Neuronal stem cell (in vitro differentiated cells): ENCODE results near the gene RHOU.

Experiments used
- DNase-seq: peaks from one replicate; pipeline ENCODE4 v3.0.0-alpha.2; 2013; ENCODE audit warnings: low spot score
- H2AFZ ChIP-seq: one replicate; pipeline ENCODE4 v1.6.1; 2013; ENCODE audit warnings: mild to moderate bottlenecking, low read length, inconsistent platforms
- H2AK5ac ChIP-seq: 2 replicates; pipeline ENCODE4 v1.6.1; 2013; ENCODE audit warnings: low read depth, mild to moderate bottlenecking, inconsistent platforms, low read length, moderate library complexity, mixed read lengths
- H2BK120ac ChIP-seq: 2 replicates; pipeline ENCODE4 v1.6.1; 2013; ENCODE audit warnings: low read depth, mild to moderate bottlenecking, inconsistent platforms, low read length, moderate library complexity, mixed read lengths
- H2BK12ac ChIP-seq: one replicate; pipeline ENCODE4 v1.6.1; 2013; ENCODE audit warnings: low read length, inconsistent platforms
- H2BK15ac ChIP-seq: 2 replicates; pipeline ENCODE4 v1.6.1; 2013; ENCODE audit warnings: mild to moderate bottlenecking, low read length, inconsistent platforms, mixed read lengths
- H2BK5ac ChIP-seq: one replicate; pipeline ENCODE4 v1.6.1; 2013; ENCODE audit warnings: inconsistent platforms, mild to moderate bottlenecking, low read length, moderate library complexity
- H3K14ac ChIP-seq: one replicate; pipeline ENCODE4 v1.6.1; 2013; ENCODE audit warnings: low read length, inconsistent platforms
- H3K18ac ChIP-seq: 2 replicates; pipeline ENCODE4 v1.6.1; 2013; ENCODE audit warnings: low read length, inconsistent platforms
- H3K23ac ChIP-seq: 2 replicates; pipeline ENCODE4 v1.6.1; 2013; ENCODE audit warnings: low read depth, mild to moderate bottlenecking, mixed read lengths, low read length, inconsistent platforms; ENCODE audit not compliant: poor library complexity
- H3K27ac ChIP-seq: replicated peaks from 3 replicates; pipeline ENCODE4 v1.5.1; 2013; ENCODE audit warnings: low read length, inconsistent platforms
- H3K27me3 ChIP-seq, 3 experiments: 2 replicates each; pipeline ENCODE4 v1.6.1; 2013; ENCODE audit warnings: low read length in 3 of 3, mild to moderate bottlenecking in 2 of 3, inconsistent platforms in 1 of 3, low read depth in 1 of 3, mixed read lengths in 1 of 3, moderate library complexity in 1 of 3; ENCODE audit not compliant: control insufficient read depth in 3 of 3, insufficient read depth in 3 of 3
- H3K36me3 ChIP-seq, 2 donors: replicated peaks in 1 of 2; 2 replicates each; pipeline ENCODE4 v1.6.1; 2013; ENCODE audit warnings: low read length in 2 of 2; ENCODE audit not compliant: control insufficient read depth in 2 of 2, insufficient read depth in 2 of 2
- H3K4ac ChIP-seq: 2 replicates; pipeline ENCODE4 v1.6.1; 2013; ENCODE audit warnings: inconsistent platforms, mild to moderate bottlenecking, low read length, moderate library complexity
- H3K4me1 ChIP-seq, 2 donors: 1 replicate in 1 of 2; 2 replicates in 1 of 2; pipeline ENCODE4 v1.6.1; 2013; ENCODE audit warnings: low read length in 2 of 2, low read depth in 1 of 2; ENCODE audit not compliant: control insufficient read depth in 2 of 2, insufficient read depth in 1 of 2
- H3K4me2 ChIP-seq: one replicate; pipeline ENCODE4 v1.6.1; 2013; ENCODE audit warnings: mild to moderate bottlenecking, low read length, inconsistent platforms; ENCODE audit not compliant: insufficient read depth, poor library complexity, severe bottlenecking
- H3K4me3 ChIP-seq, 2 donors: 2 replicates each; pipeline ENCODE4 v1.5.1; 2013; ENCODE audit warnings: low read length in 2 of 2, mild to moderate bottlenecking in 2 of 2, inconsistent platforms in 1 of 2, moderate library complexity in 1 of 2
- H3K79me1 ChIP-seq: one replicate; pipeline ENCODE4 v1.6.1; 2013; ENCODE audit warnings: low read depth, mild to moderate bottlenecking, inconsistent platforms, low read length, moderate library complexity
- H3K9ac ChIP-seq: one replicate; pipeline ENCODE4 v1.6.1; 2013; ENCODE audit warnings: mild to moderate bottlenecking, low read depth, low read length, inconsistent platforms; ENCODE audit not compliant: poor library complexity
- H3K9me3 ChIP-seq, 2 donors: replicated peaks in 1 of 2; 2 replicates each; pipeline versions ENCODE3 to v1.6.1; 2013; ENCODE audit warnings: low read length in 2 of 2, mild to moderate bottlenecking in 2 of 2, inconsistent platforms in 1 of 2, low read depth in 1 of 2, mixed read lengths in 1 of 2, moderate library complexity in 1 of 2; ENCODE audit not compliant: control insufficient read depth in 2 of 2, insufficient read depth in 1 of 2
- H4K8ac ChIP-seq: one replicate; pipeline ENCODE4 v1.6.1; 2013; ENCODE audit warnings: low read depth, mild to moderate bottlenecking, inconsistent platforms, low read length, moderate library complexity
- H4K91ac ChIP-seq: one replicate; pipeline ENCODE4 v1.6.1; 2013; ENCODE audit warnings: low read length, low read depth, mild to moderate bottlenecking, inconsistent platforms; ENCODE audit not compliant: poor library complexity
- WGBS, 2 donors: extraction: QIAGEN DNeasy Blood & Tissue Kit; methylation state at CpG; one replicate each; pipeline ENCODE4 v1.1.7; 2013; ENCODE audit warnings: missing lambda C conversion rate in 2 of 2, mixed read lengths in 1 of 2; ENCODE audit not compliant: insufficient read length in 2 of 2, insufficient replicate concordance in 1 of 2; ENCODE audit errors: extremely low coverage in 2 of 2; 5-methylcytosine and 5-hydroxymethylcytosine counted together

RHOU gene

GRCh38 chr1:228763561-228763960 lies 28.3 kb downstream of the RHOU start:
- no peaks in the 10 kb centered on the region for H3K4me1 ChIP-seq
- H3K27ac ChIP-seq = no peak overlapping the region
- no peaks in the 10 kb centered on the region for H3K36me3 ChIP-seq
- peaks cover 0 to 2% of the 10 kb centered on the region in 2 donors for H3K9me3 ChIP-seq
- H2BK15ac ChIP-seq = no peak overlapping the region
- H3K23ac ChIP-seq = no peak overlapping the region
- no peak overlapping the region for H2AFZ ChIP-seq
- no peak for DNase-seq
- H3K4me2 ChIP-seq = no peak overlapping the region
- H3K14ac ChIP-seq = no peak overlapping the region
- H3K18ac ChIP-seq = no peak overlapping the region
- H3K79me1 ChIP-seq = no peaks in the 10 kb centered on the region
- H2BK12ac ChIP-seq = no peak overlapping the region
- peaks cover 0 to 33% (median 0%) of the 10 kb centered on the region in 3 experiments for H3K27me3 ChIP-seq
- H2AK5ac ChIP-seq = no peak overlapping the region
- H2BK120ac ChIP-seq = no peak overlapping the region
- H4K91ac ChIP-seq = no peak overlapping the region
- H4K8ac ChIP-seq = no peak overlapping the region
- no peak overlapping the region for H2BK5ac ChIP-seq
- WGBS, 2 donors = no CpG with 5 or more reads among the region's 3 CpGs
- no peak overlapping the region for H3K9ac ChIP-seq
- no peak overlapping the region for H3K4me3 ChIP-seq
- no peak overlapping the region for H3K4ac ChIP-seq

- Histone ChIP-seq H3K14ac (no peak overlapping the region), H3K79me1 (no peaks in the 10 kb centered on the region), H3K4me3 (no peak overlapping the region), H4K91ac (no peak overlapping the region), H2BK120ac (no peak overlapping the region), H3K9me3 (no peaks in the 10 kb centered on the region), H3K27me3 (peaks cover 0 to 33% (median 0%) of the 10 kb centered on the region in 3 experiments), H3K27ac (no peak overlapping the region), H3K18ac (peak overlapping the region; percentile 71), H3K9ac (peak overlapping the region; percentile 26), H2AK5ac (peak overlapping the region; percentile 11), H4K8ac (no peak overlapping the region), H3K4me2 (no peak overlapping the region), H3K4me1 (no peaks in the 10 kb centered on the region), H3K4ac (no peak overlapping the region), H2BK12ac (no peak overlapping the region), H3K36me3 (no peaks in the 10 kb centered on the region), H2AFZ (no peak overlapping the region), H3K23ac (no peak overlapping the region), H2BK15ac (no peak overlapping the region), H2BK5ac (no peak overlapping the region)
- no peak for DNase-seq
- WGBS, 2 donors = no CpG with 5 or more reads among the region's 8 CpGs
Observed at GRCh38 chr1:228765168-228765946, 30.1 kb downstream of the RHOU start.

- H4K91ac ChIP-seq = no peak overlapping the region
- no peak overlapping the region for H4K8ac ChIP-seq
- no peak overlapping the region for H2AK5ac ChIP-seq
- H3K18ac ChIP-seq = no peak overlapping the region
- H2BK15ac ChIP-seq = no peak overlapping the region
- no peak overlapping the region for H2BK12ac ChIP-seq
- H2AFZ ChIP-seq = no peak overlapping the region
- no peaks in the 10 kb centered on the region for H3K4me1 ChIP-seq
- no peaks in the 10 kb centered on the region for H3K79me1 ChIP-seq
- no peak overlapping the region for H2BK120ac ChIP-seq
- no peak overlapping the region for H3K4me3 ChIP-seq
- H3K36me3 ChIP-seq = no peaks in the 10 kb centered on the region
- no peak overlapping the region for H2BK5ac ChIP-seq
- H3K4me2 ChIP-seq = no peak overlapping the region
- H3K27ac ChIP-seq = no peak overlapping the region
- H3K27me3 ChIP-seq = peaks cover 0 to 33% (median 0%) of the 10 kb centered on the region in 3 experiments
- WGBS, 2 donors = no CpG with 5 or more reads among the region's 3 CpGs
- H3K14ac ChIP-seq = no peak overlapping the region
- H3K23ac ChIP-seq = no peak overlapping the region
- no peak overlapping the region for H3K4ac ChIP-seq
- no peaks in the 10 kb centered on the region for H3K9me3 ChIP-seq
- no peak for DNase-seq
- no peak overlapping the region for H3K9ac ChIP-seq
Observed at GRCh38 chr1:228766788-228767187, 31.5 kb downstream of the RHOU start.

GRCh38 chr1:228767636-228768354 lies 32.5 kb downstream of the RHOU start:
- no peak overlapping the region for H4K91ac ChIP-seq
- no peak for DNase-seq
- H2AFZ ChIP-seq = no peak overlapping the region
- H2AK5ac ChIP-seq = no peak overlapping the region
- no peak overlapping the region for H2BK120ac ChIP-seq
- no peak overlapping the region for H2BK12ac ChIP-seq
- H3K18ac ChIP-seq = no peak overlapping the region
- H3K14ac ChIP-seq = no peak overlapping the region
- no peak overlapping the region for H3K23ac ChIP-seq
- H3K9me3 ChIP-seq = no peaks in the 10 kb centered on the region
- no peak overlapping the region for H2BK15ac ChIP-seq
- H3K4me1 ChIP-seq = no peaks in the 10 kb centered on the region
- H3K4me2 ChIP-seq = no peak overlapping the region
- H3K79me1 ChIP-seq = no peaks in the 10 kb centered on the region
- no peak overlapping the region for H3K27ac ChIP-seq
- no peak overlapping the region for H3K4ac ChIP-seq
- H2BK5ac ChIP-seq = no peak overlapping the region
- H3K27me3 ChIP-seq = peaks cover 0 to 25% (median 0%) of the 10 kb centered on the region in 3 experiments
- no peak overlapping the region for H3K9ac ChIP-seq
- H3K36me3 ChIP-seq = no peaks in the 10 kb centered on the region
- H3K4me3 ChIP-seq = no peak overlapping the region
- WGBS, 2 donors = no CpG with 5 or more reads among the region's 6 CpGs
- no peak overlapping the region for H4K8ac ChIP-seq
